Activated CD4-positive, alpha-beta T cell treated with anti-CD3 and anti-CD28 coated beads, Interleukin-2, amount 10 ng/mL, durations not matched to agents 7 days and 5 days (primary cell): ENCODE results near the gene KMT2D. TPM values are rescaled to one million over a fixed set of nuclear protein-coding genes. Genes with fewer than 3 reads are reported as not detected.

ENCODE experiments used
- CTCF ChIA-PET: fragments of 350-600 bp; sonication (Branson Sonifier 250); formaldehyde crosslinking; loops from one replicate; lab custom pipeline; 2021; ENCODE audit warnings: antibody characterized with exemption; lab: Charles Lee
- POLR2A ChIA-PET: fragments of 350-600 bp; sonication (Branson Sonifier 250); formaldehyde crosslinking; loops from one replicate; lab custom pipeline; 2021; ENCODE audit warnings: antibody characterized with exemption; lab: Charles Lee
- DNase-seq: peaks from one replicate; pipeline ENCODE4 v3.0.0-alpha.2; 2020
- H3K27ac Mint-ChIP-seq: one replicate; pipeline ENCODE4 v1.8.0; 2021; ENCODE audit warnings: mild to moderate bottlenecking, moderate library complexity, mixed read lengths
- H3K27me3 Mint-ChIP-seq: one replicate; pipeline ENCODE4 v1.8.0; 2021; ENCODE audit warnings: mixed read lengths
- H3K36me3 Mint-ChIP-seq: one replicate; pipeline ENCODE4 v1.8.0; 2021; ENCODE audit warnings: low read depth, mixed read lengths
- H3K4me1 Mint-ChIP-seq: one replicate; pipeline ENCODE4 v1.8.0; 2021; ENCODE audit warnings: mixed read lengths
- H3K4me3 Mint-ChIP-seq: one replicate; pipeline ENCODE4 v1.8.0; 2021; ENCODE audit warnings: mild to moderate bottlenecking, moderate library complexity, mixed read lengths
- H3K9me3 Mint-ChIP-seq: one replicate; pipeline ENCODE4 v1.8.0; 2021; ENCODE audit warnings: mixed read lengths
- total RNA-seq, 2 experiments: library from RNA; stranded (reverse); gene quantifications; one replicate each; pipeline ENCODE4 v1.2.3, GENCODE V29; 2021

The KMT2D gene
- total RNA-seq, 2 experiments from 2014 or later: 97.9 to 116 TPM

DNA sequence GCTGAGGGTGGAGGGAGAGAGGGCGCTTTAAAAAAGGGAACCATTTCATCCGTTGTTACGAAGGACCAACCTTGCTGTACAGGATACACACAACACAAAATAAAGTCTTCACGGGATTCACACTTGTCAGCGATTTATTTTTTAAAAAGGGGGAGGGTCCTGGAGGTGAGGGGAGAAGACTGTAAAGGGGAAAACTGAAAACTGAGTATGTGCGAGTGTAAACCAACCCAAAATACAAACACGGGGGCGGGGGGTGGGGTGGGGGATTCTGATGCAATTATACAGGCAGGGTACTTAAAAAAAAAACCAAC, 41.5 kb downstream of the KMT2D start:
- H3K36me3 Mint-ChIP-seq: peaks cover 34% of the 10 kb centered on the region
- H3K27me3 Mint-ChIP-seq: no peaks in the 10 kb centered on the region
- H3K4me3 Mint-ChIP-seq: peak overlapping the region; percentile 95
- POLR2A ChIA-PET: no interaction called here
- H3K9me3 Mint-ChIP-seq: no peaks in the 10 kb centered on the region
- CTCF ChIA-PET: interaction anchor here (0.5 to 3.0 kb wide), 11 partner anchors 11 to 271 kb away, joined by 3 to 17 read pairs (median 4); partner anchors contain the start of genes DDN and FKBP11
- H3K4me1 Mint-ChIP-seq: peaks cover 43% of the 10 kb centered on the region
- DNase-seq: no peak
- peak overlapping the region; percentile 99 for H3K27ac Mint-ChIP-seq

DNA sequence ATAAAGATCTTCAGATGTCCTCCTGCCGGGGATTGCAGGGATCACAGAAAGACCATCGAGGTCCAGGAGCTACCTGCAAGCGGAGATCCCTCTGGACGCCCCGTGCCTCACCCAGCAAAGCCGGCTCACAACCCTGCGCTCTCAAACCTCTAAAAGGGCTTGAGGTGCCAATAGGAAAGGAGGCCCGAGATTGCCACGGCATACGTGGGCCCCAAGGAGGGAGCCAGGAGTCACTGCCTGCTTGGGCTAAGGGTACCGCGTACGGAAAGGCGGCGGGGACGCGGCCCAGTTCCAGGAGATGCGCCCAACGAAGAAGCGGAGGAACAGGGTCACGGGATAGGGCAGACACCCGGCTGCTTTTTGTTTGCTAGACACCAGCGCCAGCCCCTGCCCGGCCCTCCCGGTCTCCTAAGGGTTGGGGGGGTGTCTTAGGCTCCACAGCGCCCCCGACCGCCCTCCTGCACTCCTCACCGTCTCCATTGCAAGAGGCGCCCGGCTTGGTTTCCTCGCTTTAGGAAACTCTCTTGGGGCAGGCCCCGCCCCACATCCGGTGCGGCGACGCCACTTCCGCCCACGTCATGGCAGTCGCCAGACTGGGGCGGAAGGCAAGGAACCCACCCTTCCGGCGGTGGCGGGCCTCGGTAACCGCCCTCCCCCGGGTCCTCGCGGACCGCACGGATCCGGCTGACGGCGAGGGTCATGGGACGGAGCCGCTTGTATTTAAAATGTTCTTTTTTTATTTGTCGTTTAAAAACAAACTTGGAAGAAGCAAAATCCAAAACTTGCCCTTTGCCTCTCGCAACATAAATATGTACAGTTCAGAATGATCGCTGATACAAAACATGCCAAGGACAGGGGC, 42.1 kb downstream of the KMT2D start, which contains the start of gene PRKAG1:
TSS of gene PRKAG1 (minus strand) at position 516 of the 859 bp plus-strand sequence. CDS start at position 480, 36 bp downstream.
- H3K36me3 Mint-ChIP-seq: peaks cover 33% of the 10 kb centered on the region
- POLR2A ChIA-PET: no interaction called here
- no peaks in the 10 kb centered on the region for H3K9me3 Mint-ChIP-seq

DNA sequence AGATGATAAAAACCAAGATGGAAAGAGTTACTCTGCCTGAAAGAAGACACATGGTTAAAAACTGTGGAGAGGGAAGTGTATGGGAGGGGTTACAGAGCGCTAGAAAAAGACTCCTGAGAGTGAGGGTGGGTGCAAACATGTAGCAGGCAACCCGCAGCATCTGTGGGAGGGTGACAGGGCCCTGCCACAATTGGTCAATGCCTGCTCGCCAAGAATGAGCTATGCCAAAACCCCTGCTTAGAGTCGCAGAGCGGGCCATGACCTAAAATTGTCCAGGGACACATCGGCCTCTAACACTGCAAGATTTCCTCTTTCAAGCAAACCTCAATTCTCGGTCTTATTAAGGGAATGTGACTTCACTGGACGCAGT, 42.7 kb downstream of the KMT2D start:
- H3K9me3 Mint-ChIP-seq: no peaks in the 10 kb centered on the region
- POLR2A ChIA-PET: no interaction called here

More for the DNA sequence above, 42.1 kb downstream of the KMT2D start, which contains the start of gene PRKAG1:
- H3K27me3 Mint-ChIP-seq: no peaks in the 10 kb centered on the region
- peak within 1 kb of the TSS; percentile 95 for H3K4me3 Mint-ChIP-seq
- peaks cover 43% of the 10 kb centered on the region for H3K4me1 Mint-ChIP-seq
- peak within 1 kb of the TSS; percentile 99 for H3K27ac Mint-ChIP-seq
- CTCF ChIA-PET: interaction anchor here (0.5 to 3.0 kb wide), 11 partner anchors 11 to 165 kb away, joined by 3 to 17 read pairs (median 5); partner anchors contain the start of gene DDN
- peak; percentile 97 for DNase-seq

DNA sequence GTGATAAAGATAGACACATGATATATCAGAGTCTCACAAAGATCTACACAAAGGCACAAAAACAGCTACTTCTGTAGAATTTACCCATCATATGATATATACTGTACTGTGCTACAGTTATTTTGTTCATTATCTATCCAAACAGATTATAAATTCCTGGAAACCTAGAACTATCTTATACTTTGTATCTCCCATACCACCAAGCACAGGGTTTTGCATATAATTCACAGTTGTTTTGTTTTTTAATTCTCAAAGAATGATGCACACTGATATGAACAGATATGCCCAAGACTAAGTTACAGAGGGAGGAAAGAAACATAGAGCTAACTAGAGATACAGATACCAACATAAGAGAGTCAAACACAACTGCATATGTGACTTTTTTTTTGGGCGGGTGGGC, 45.4 kb downstream of the KMT2D start:
- no peak for DNase-seq
- Mint-ChIP-seq H3K4me1 (peaks cover 43% of the 10 kb centered on the region), H3K27me3 (no peaks in the 10 kb centered on the region), H3K36me3 (peaks cover 32% of the 10 kb centered on the region), H3K27ac (no peak overlapping the region), H3K4me3 (no peak overlapping the region), H3K9me3 (no peaks in the 10 kb centered on the region)
- ChIA-PET CTCF (interaction anchor here (1.2 to 5.0 kb wide), 4 partner anchors 10 to 28 kb away, joined by 3 to 36 read pairs (median 5); partner anchors contain the start of gene DDN), POLR2A (no interaction called here)

More for the DNA sequence above, 42.7 kb downstream of the KMT2D start:
- Mint-ChIP-seq H3K4me3 (peak overlapping the region; percentile 95), H3K27ac (peak overlapping the region; percentile 99), H3K27me3 (no peaks in the 10 kb centered on the region), H3K36me3 (peaks cover 34% of the 10 kb centered on the region), H3K4me1 (peaks cover 43% of the 10 kb centered on the region)
- peak; percentile 33 for DNase-seq
- CTCF ChIA-PET: interaction anchor here (1.0 to 2.4 kb wide), 6 partner anchors 13 to 165 kb away, joined by 3 to 8 read pairs (median 6); no protein-coding TSS in a partner anchor

DNA sequence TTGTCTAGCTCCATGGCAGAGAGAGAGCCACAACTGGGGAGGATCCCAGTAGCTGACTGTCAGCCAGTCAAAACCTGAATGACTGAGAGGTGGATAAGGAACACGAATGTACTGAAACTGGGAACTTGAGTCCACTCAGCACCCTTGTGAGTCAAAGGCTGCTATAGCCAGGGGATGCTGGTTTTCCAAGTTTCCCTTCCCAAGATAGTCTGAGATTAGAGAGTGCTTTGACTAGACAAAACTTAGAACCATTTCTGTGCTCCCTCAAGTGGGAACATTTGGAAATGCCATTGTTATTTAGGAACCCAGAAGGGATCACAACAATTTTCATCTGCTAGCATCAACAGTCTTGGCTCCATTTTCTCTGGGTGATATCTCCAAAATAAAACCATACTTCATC, 46.0 kb downstream of the KMT2D start:
- ChIA-PET CTCF (interaction anchor here (0.9 to 5.0 kb wide), 4 partner anchors 10 to 78 kb away, joined by 3 to 36 read pairs (median 4); partner anchors contain the start of gene DDN), POLR2A (no interaction called here)
- peaks cover 37% of the 10 kb centered on the region for H3K4me1 Mint-ChIP-seq
- no peak overlapping the region for H3K4me3 Mint-ChIP-seq
- DNase-seq: no peak
- H3K9me3 Mint-ChIP-seq: no peaks in the 10 kb centered on the region
- H3K36me3 Mint-ChIP-seq: peaks cover 35% of the 10 kb centered on the region
- no peaks in the 10 kb centered on the region for H3K27me3 Mint-ChIP-seq
- no peak overlapping the region for H3K27ac Mint-ChIP-seq

DNA sequence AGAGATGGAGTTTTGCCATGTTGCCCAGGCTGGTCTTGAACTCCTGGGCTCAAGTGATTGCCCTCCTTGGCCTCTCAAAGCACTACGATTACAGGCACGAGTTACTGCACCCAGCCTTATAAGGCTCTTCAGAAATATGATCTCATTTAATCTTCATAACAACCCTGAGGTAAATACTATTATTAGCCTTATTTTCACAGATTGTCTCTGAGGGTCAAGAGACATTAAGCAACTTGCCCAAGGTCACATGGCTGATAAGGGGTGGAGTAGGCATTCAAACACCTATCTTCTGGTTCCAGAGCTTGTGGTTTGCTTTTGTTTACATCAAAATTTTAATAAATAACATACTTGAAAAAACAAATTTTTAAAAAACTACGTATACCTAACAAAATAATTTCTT, 47.2 kb downstream of the KMT2D start:
- Mint-ChIP-seq H3K36me3 (peaks cover 34% of the 10 kb centered on the region), H3K4me3 (no peak overlapping the region), H3K27me3 (no peaks in the 10 kb centered on the region), H3K9me3 (no peaks in the 10 kb centered on the region), H3K4me1 (peaks cover 30% of the 10 kb centered on the region), H3K27ac (no peak overlapping the region)
- no peak for DNase-seq
- ChIA-PET POLR2A (no interaction called here), CTCF (interaction anchor here (2.1 to 5.0 kb wide), 3 partner anchors 15 to 25 kb away, joined by 4 to 36 read pairs (median 9); partner anchors contain the start of gene DDN)

DNA sequence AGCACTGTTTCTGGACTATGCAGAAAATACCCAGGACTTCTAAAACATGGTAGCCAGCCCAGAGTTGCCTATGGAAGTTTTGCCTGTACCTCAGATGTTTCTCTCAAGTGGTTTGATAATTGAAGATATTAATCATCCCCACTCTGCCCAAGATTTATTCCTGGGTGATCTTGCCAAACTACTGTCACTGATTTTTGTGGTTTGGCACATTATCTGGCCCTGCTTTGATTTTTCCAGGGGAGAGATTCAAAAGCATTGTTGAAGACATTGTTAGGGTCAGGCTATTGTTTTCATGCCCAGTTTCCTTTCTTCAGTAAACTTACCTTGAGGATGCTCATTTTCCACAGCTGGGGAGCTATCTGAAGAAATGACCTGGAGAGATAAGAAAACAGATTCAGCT, 47.9 kb downstream of the KMT2D start:
- no peak for DNase-seq
- Mint-ChIP-seq H3K4me3 (no peak overlapping the region), H3K27ac (no peak overlapping the region), H3K4me1 (peaks cover 27% of the 10 kb centered on the region), H3K27me3 (no peaks in the 10 kb centered on the region), H3K36me3 (peaks cover 32% of the 10 kb centered on the region), H3K9me3 (no peaks in the 10 kb centered on the region)
- POLR2A ChIA-PET: no interaction called here
- CTCF ChIA-PET: interaction anchor here (0.7 to 5.0 kb wide), 3 partner anchors 10 to 25 kb away, joined by 3 to 36 read pairs (median 9); partner anchors contain the start of gene DDN

Other genes starting within 250 kb of the KMT2D start
- gene CACNB3, start 242.3 kb downstream of the KMT2D start, total RNA-seq: 10 to 100 TPM; 14.9 to 19.9 TPM
- 100 to 1,000 TPM; 143 to 144 TPM for gene DDX23, start 208.6 kb downstream of the KMT2D start, total RNA-seq
- gene RND1, start 194.9 kb downstream of the KMT2D start, total RNA-seq: 1 to 10 TPM; 1.1 to 1.2 TPM
- gene FKBP11, start 135.3 kb downstream of the KMT2D start, total RNA-seq: 10 to 100 TPM; 44.2 to 45.6 TPM
- gene ARF3, start 103.3 kb downstream of the KMT2D start, total RNA-seq: 100 to 1,000 TPM in 1 of 2 experiments, 10 to 100 TPM in 1; 89.6 to 114 TPM
- gene WNT10B, start 89.1 kb downstream of the KMT2D start, total RNA-seq: under 1 TPM; 0.52 to 0.99 TPM
- gene WNT1, start 82.5 kb downstream of the KMT2D start, total RNA-seq: under 1 TPM; 0.17 to 0.29 TPM
- under 1 TPM; 0.10 to 0.17 TPM for gene DDN, start 61.4 kb downstream of the KMT2D start, total RNA-seq
- gene PRKAG1, start 42.0 kb downstream of the KMT2D start, total RNA-seq: 10 to 100 TPM; 62.5 to 65.5 TPM
- gene RHEBL1, start 9.2 kb upstream of the KMT2D start, total RNA-seq: 1 to 10 TPM; 4.6 to 6.4 TPM
- under 1 TPM in 1 of 2 experiments, not detected in 1; 0.12 TPM for gene DHH, start 34.0 kb upstream of the KMT2D start, total RNA-seq
- gene LMBR1L, start 50.1 kb upstream of the KMT2D start, total RNA-seq: 10 to 100 TPM; 60.3 to 62.3 TPM
- 1,000 to 10,000 TPM; 2,153 to 2,254 TPM for gene TUBA1B, start 70.6 kb upstream of the KMT2D start, total RNA-seq
- gene TUBA1A, start 128.3 kb upstream of the KMT2D start, total RNA-seq: 100 to 1,000 TPM in 1 of 2 experiments, 10 to 100 TPM in 1; 94.8 to 109 TPM
- 100 to 1,000 TPM; 246 to 278 TPM for gene TUBA1C, start 204.3 kb upstream of the KMT2D start, total RNA-seq
- gene PRPH, start 234.4 kb upstream of the KMT2D start, total RNA-seq: not detected